Activated T-cell treated with anti-CD3 and anti-CD28 coated beads for 4 hours (primary cell): Measurements from ENCODE around the gene HOXA2.

Experiments
- DNase-seq: peaks from one replicate; pipeline ENCODE4 v3.0.0-alpha.2; 2020

The HOXA2 gene

GRCh38 chr7:27102581-27103442, at the start of gene HOXA2:
Gene HOXA2, minus strand, starts transcription at chr7:27102683. Its CDS starts 183 bp downstream, at chr7:27102500.
- no peak for DNase-seq

- no peak for DNase-seq
Measured at GRCh38 chr7:27151341-27151930, 49.0 kb upstream of the HOXA2 start.

- no peak for DNase-seq
Measured at GRCh38 chr7:27150568-27151340, 48.3 kb upstream of the HOXA2 start.

- DNase-seq, result no peak
Measured at GRCh38 chr7:27149842-27150567, 47.5 kb upstream of the HOXA2 start.

GRCh38 chr7:27148756-27149641, 46.5 kb upstream of the HOXA2 start:
- no peak for DNase-seq

- no peak for DNase-seq
Measured at GRCh38 chr7:27148031-27148755, 45.7 kb upstream of the HOXA2 start.

- no peak for DNase-seq
Measured at GRCh38 chr7:27147199-27148030, 44.9 kb upstream of the HOXA2 start, which contains the start of gene HOXA6. Gene HOXA6, minus strand, starts transcription at chr7:27147774. Its CDS starts 25 bp downstream, at chr7:27147749.

GRCh38 chr7:27146491-27147198, 44.2 kb upstream of the HOXA2 start:
- DNase-seq, result no peak

GRCh38 chr7:27145914-27146412, 43.5 kb upstream of the HOXA2 start:
- no peak for DNase-seq

GRCh38 chr7:27145165-27145913, 42.9 kb upstream of the HOXA2 start:
- DNase-seq, result no peak

GRCh38 chr7:27144781-27145164, 42.3 kb upstream of the HOXA2 start:
- no peak for DNase-seq

GRCh38 chr7:27143950-27144780, 41.7 kb upstream of the HOXA2 start:
- DNase-seq, result no peak

GRCh38 chr7:27143023-27143949, 40.8 kb upstream of the HOXA2 start, which contains the start of gene HOXA5:
Gene HOXA5, minus strand, starts transcription at chr7:27143681. Its CDS starts 74 bp downstream, at chr7:27143607.
- DNase-seq, result no peak

- DNase-seq, result no peak
Measured at GRCh38 chr7:27142580-27143022, 40.1 kb upstream of the HOXA2 start.

GRCh38 chr7:27141923-27142579, 39.6 kb upstream of the HOXA2 start:
- DNase-seq, result no peak
